Measurements from ENCODE around the gene PCSK5.

Gene PCSK5

GRCh38 chr9:76138360-76138759 is 247.9 kb downstream of the PCSK5 start:
- no peak for DNase-seq (ENCODE audit: low read depth)

GRCh38 chr9:76143834-76144233 is 253.4 kb downstream of the PCSK5 start:
- DNase-seq (ENCODE audit: low read depth) = no peak

GRCh38 chr9:76150013-76150412 is 259.5 kb downstream of the PCSK5 start:
- DNase-seq (ENCODE audit: low read depth) = no peak

GRCh38 chr9:76151267-76151666 is 260.8 kb downstream of the PCSK5 start:
- DNase-seq (ENCODE audit: low read depth) = no peak

GRCh38 chr9:76153339-76153738 is 262.9 kb downstream of the PCSK5 start:
- no peak for DNase-seq (ENCODE audit: low read depth)

- no peak for DNase-seq (ENCODE audit: low read depth)
Measured at GRCh38 chr9:76153902-76154629, 263.6 kb downstream of the PCSK5 start.

GRCh38 chr9:76155361-76155760 is 264.9 kb downstream of the PCSK5 start:
- DNase-seq (ENCODE audit: low read depth) = no peak

GRCh38 chr9:76158713-76159112 is 268.2 kb downstream of the PCSK5 start:
- DNase-seq (ENCODE audit: low read depth) = no peak

GRCh38 chr9:76159293-76159926 is 268.9 kb downstream of the PCSK5 start:
- DNase-seq (ENCODE audit: low read depth) = no peak

- no peak for DNase-seq (ENCODE audit: low read depth)
Measured at GRCh38 chr9:76161106-76161505, 270.6 kb downstream of the PCSK5 start.

GRCh38 chr9:76161541-76161940 is 271.1 kb downstream of the PCSK5 start:
- peak; percentile 89 for DNase-seq (ENCODE audit: low read depth)

- DNase-seq (ENCODE audit: low read depth) = peak; percentile 44
Measured at GRCh38 chr9:76162086-76162730, 271.7 kb downstream of the PCSK5 start.

GRCh38 chr9:76162751-76163500 is 272.5 kb downstream of the PCSK5 start:
- DNase-seq (ENCODE audit: low read depth) = peak; percentile 51

- DNase-seq (ENCODE audit: low read depth) = no peak
Measured at GRCh38 chr9:76166526-76166925, 276.1 kb downstream of the PCSK5 start.

GRCh38 chr9:76176171-76176570 is 285.7 kb downstream of the PCSK5 start:
- DNase-seq (ENCODE audit: low read depth) = no peak

- DNase-seq (ENCODE audit: low read depth) = no peak
Measured at GRCh38 chr9:76177931-76178330, 287.5 kb downstream of the PCSK5 start.

GRCh38 chr9:76180541-76180940 is 290.1 kb downstream of the PCSK5 start:
- peak; percentile 72 for DNase-seq (ENCODE audit: low read depth)

GRCh38 chr9:76181020-76181641 is 290.7 kb downstream of the PCSK5 start:
- peak; percentile 37 for DNase-seq (ENCODE audit: low read depth)

GRCh38 chr9:76181781-76182180 is 291.3 kb downstream of the PCSK5 start:
- no peak for DNase-seq (ENCODE audit: low read depth)

- no peak for DNase-seq (ENCODE audit: low read depth)
Measured at GRCh38 chr9:76185432-76185831, 295.0 kb downstream of the PCSK5 start.

GRCh38 chr9:76188286-76188685 is 297.8 kb downstream of the PCSK5 start:
- no peak for DNase-seq (ENCODE audit: low read depth)

GRCh38 chr9:76188905-76189304 is 298.4 kb downstream of the PCSK5 start:
- DNase-seq (ENCODE audit: low read depth) = no peak

All from EH (cell line).